Measurements from ENCODE around the gene ANKRA2.

The ANKRA2 gene, protein sequence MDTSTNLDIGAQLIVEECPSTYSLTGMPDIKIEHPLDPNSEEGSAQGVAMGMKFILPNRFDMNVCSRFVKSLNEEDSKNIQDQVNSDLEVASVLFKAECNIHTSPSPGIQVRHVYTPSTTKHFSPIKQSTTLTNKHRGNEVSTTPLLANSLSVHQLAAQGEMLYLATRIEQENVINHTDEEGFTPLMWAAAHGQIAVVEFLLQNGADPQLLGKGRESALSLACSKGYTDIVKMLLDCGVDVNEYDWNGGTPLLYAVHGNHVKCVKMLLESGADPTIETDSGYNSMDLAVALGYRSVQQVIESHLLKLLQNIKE
- 57.5 to 58.2 reads per million in 2 donors for total RNA-seq

DNA sequence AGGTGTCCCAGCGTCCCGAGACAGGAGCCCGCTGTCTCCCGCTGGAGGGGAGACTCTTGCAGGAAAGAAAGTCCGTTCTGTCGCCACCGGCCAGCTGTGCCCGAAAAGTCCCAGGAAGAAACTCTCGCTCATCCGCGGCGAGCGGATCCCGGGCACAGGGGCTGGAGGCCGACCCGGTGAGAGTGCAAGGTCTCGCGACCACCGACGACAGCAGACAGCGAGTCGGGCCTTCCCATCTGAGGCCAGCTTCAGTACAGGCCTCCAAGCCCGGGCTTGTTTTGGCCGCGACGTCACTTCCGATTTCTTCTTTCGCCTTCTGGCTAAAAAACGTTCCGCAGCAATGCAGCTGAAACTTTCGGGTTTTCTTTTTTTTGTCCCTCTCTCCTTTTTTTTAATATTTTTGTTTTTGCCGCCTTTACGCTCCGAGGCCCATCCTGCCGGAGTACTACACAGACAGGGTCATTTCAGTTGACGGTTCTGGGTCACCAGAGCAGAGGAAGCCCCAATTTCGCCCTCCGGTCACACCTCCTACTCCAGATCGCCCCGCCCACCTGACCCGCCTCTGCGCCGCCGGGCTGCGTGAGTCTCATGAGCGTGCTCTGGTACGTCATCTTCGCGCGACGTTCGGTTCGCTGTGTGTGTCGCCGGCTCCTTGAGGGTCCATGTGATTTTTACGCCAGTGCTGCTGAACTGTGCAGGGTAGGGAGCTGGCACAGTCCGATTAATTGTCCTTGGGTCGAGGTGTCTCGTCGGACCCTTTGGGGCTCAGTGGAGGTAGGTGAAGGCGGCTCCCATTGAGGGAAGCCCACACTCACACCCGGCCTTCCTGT is at the start of gene ANKRA2, which contains the start of gene UTP15:
Gene ANKRA2 (minus strand): TSS at position 501 of the 830 bp plus-strand sequence. CDS start 2,758 bp downstream, outside the sequence.
Gene UTP15 (plus strand): TSS at position 605 of the 830 bp plus-strand sequence. CDS start 1,602 bp downstream, outside the sequence.
- peak; percentile 92 for DNase-seq

- no peak for DNase-seq
Observed at GRCh38 chr5:73615085-73615484, 49.6 kb upstream of the ANKRA2 start.

- DNase-seq: no peak
Observed at GRCh38 chr5:73612799-73613198, 47.4 kb upstream of the ANKRA2 start.

- no peak for DNase-seq
Observed at GRCh38 chr5:73607228-73607627, 41.8 kb upstream of the ANKRA2 start.

DNA sequence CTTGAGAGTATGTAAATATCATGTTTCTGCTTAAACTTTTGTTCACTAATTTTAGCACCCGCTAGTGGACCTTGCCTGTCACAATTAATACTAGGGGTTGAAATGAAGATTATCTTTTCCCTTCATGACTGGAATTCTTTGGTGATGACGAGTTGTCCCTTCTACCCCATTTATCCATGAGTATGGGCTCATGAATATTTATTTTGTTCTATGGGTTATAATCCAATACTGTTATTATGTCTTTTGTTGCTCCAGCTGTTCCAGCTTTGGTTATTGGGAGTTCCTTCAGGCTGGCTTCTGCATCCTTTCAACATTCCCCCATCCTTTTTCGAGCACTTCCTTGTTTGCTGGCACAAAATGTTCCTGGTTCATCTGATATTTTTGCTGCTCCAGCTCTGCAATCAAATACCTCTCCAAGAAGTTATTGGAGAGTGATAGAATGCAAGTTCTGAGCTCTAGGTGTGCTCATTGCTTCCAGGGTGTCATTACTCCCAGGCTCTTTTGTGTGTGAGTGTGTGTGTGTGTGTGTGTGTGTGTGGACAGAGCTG is 40.8 kb upstream of the ANKRA2 start:
- no peak for DNase-seq

DNA sequence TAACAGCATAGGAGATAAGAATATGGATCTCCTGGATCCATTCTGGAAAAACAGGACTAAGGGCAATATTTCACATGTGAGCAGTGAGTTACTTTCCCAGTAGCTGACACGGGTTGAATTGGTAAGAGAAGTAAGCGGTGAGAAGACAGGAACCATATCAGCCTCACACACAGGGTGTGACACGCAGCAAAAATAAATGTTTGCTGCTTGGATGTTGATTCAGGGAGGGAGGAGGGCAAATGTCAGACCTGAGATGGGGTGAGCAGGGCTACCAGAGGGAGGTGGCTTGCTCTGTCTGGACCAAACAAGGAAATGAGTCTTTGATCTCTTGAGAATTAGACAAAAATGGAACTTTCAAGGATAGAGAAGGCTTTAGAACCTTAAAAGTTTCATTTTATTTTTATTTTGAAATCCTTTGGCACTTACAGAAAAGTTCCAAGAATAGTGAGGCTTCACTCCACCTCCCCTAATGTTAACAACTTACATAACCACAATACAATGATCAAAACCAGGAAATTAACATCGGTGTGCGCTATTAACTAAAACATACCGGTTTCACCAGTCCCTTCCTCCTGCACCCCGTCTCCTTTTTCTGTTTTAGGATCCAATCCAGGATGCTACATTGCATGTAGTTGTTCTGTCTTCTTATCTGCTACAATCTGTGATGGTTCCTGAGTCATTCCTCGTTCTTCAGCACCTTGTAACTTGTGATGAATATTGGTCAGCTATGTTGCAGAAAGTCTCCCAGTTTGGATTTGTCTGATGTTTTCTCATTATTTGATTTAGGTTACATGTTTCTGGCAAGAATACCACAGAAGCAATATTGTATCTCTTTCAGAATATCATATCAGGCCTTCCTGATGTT is 40.0 kb upstream of the ANKRA2 start:
- no peak for DNase-seq

GRCh38 chr5:73603998-73604397 is 38.6 kb upstream of the ANKRA2 start:
- DNase-seq: no peak

GRCh38 chr5:73599380-73599779 is 33.9 kb upstream of the ANKRA2 start:
- no peak for DNase-seq

GRCh38 chr5:73596705-73597328 is 31.4 kb upstream of the ANKRA2 start:
- DNase-seq: no peak

DNA sequence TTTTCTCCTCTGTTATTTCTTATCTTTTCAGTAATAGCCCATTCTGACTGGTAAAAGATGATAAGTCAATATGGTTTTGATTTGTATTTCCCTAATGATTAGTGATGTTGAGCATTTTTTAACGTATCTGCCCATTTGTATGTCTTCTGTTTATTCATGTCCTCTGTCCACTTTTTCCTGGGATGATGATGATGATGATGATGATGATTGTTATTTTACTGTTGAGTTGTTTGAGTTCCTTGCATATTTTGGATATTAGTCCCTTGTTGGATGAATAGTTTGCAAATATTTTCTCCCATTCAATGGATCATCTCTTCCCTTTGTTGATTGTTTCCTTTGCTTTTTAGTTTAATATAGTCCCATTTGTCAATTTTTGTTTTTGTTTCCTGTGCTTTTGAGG is 27.1 kb upstream of the ANKRA2 start:
- no peak for DNase-seq

GRCh38 chr5:73591698-73592501 is 26.5 kb upstream of the ANKRA2 start:
- no peak for DNase-seq

DNA sequence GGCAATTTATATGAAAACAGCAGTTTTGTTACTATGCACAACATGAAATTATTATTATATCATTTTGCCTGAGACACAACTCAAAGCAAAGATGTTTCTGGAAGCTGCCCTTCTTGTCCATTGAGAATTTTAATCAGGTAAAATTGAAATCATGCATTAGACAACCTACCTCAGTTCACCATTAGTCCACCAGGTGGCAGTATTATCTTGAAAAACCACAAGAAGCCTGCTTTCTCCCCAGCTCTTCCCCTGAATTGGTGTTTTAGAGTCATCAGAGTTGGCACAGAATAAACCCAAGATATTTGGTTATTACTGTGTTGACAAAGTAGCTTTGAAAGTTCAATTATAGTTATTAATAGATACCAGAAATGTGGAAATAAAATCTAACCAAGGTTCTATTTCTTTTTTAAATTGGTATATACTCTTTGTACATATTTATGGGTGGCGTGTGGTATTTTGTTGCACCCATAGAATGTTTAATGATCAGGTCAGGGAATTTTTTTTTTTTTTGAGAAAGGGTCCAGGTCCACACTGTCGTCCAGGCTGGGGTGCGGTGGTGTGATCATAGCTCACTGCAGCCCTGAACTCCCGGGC is 25.8 kb upstream of the ANKRA2 start:
- no peak for DNase-seq

- no peak for DNase-seq
Observed at GRCh38 chr5:73587923-73588322, 22.5 kb upstream of the ANKRA2 start.

DNA sequence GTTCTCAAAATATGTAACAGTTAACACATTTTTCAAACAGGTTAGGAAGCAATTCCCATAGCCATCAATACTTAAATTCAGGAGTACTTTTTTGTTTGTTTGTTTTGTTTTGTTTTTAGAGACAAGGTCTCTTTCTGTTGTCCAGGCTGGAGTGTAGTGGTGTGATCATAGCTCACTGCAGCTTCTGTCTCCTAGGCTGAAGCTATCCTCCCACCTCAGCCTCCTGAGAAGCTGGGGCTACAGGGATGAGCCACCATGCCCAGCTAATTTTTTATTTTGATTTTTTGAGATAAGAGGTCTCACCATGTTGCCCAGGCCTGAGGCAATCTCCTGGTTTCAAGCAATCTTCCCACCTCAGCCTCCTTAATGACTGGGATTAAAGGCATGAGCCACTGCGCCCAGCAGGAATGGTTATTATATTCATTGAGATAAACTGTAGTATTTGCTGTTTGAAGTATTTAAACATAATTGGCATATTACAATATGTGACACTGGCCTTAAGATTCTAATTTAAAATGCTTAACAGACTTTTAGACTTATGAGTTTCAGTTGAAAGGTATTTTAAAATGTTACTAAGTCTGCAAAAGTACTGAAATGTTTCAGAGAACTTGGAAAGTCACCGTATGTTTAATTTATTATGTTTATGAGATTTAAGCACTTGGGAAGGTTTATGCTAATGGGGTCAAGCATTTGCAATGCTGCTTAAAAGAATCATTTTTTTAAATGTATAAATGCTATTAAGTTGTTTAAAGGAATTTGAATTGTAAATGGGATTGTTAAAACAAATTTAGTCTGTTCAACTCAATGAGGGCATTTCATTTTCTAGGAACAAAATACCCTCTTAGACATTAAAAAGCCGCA is 17.1 kb upstream of the ANKRA2 start:
- DNase-seq: no peak

GRCh38 chr5:73565969-73566547 is 619 bp upstream of the ANKRA2 start:
- DNase-seq: no peak

- no peak for DNase-seq
Observed at GRCh38 chr5:73564675-73565074, 764 bp downstream of the ANKRA2 start.

DNA sequence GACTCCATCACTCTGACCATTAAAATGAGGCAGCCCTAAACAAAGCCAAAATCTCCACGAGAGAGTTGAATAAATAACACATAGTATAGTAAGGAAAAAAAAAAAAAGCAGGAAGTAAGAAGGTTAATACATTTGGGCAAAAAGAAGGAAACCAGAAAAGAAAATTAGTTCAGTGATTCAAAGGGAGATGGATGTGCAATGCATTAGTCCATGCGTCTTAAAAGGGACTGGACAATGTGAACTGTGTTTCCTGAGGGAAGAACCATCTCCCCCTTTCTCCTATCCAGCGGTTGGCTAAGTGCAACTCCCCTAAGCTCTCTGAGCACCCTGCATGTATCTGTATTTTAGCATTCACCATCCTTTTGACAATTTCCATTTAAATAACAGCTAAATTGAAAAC is 1.4 kb downstream of the ANKRA2 start:
- no peak for DNase-seq

- DNase-seq: no peak
Observed at GRCh38 chr5:73558950-73559349, 6.5 kb downstream of the ANKRA2 start.

- DNase-seq: no peak
Observed at GRCh38 chr5:73552642-73553041, 12.8 kb downstream of the ANKRA2 start.

All from activated gamma-delta T cell (primary cell).